Measurements from ENCODE around the gene ISCU.

DNA sequence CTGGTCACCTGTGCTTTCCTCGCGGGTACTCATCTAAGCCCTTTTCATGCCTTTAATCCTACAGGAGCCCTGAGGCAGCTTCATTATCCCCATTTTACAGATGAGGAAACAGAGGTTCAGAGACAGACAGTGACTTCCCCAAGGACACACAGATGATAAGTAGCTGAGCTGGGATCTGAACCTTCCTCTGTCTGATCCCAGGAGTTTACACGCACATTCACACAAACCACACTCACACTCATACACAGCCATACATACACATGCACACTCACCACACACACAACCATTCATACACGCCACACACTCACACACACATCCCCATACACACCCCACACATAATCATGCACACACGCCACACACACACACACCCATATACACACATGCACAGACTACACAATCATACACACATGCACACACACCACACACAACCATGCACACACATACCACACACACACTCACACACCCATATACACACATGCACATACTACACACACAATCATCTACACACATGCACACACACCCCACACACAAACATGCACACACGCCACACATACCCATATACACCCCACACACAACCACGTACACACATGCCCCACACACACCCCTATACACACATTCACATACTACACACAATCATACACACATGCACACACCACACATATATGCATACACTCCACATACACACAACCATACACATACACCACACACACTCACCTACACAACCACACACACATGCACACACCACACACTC is 32.7 kb downstream of the ISCU start:
- TF ChIP-seq RXRA (IDR thresholded peaks at IDR 0.05; ENCODE audit: borderline replicate concordance, low read depth) (no peak), TAF1 (IDR thresholded peaks at IDR 0.05; ENCODE audit: borderline replicate concordance, low read depth, low read length) (no peak), EZH2phosphoT487 (IDR thresholded peaks at IDR 0.05; ENCODE audit: borderline replicate concordance, low read depth) (no peak), EP300 (IDR thresholded peaks at IDR 0.05; ENCODE audit: borderline replicate concordance in 1 of 2, low read depth in 1 of 2, low read length in 1 of 2) (no peak), MXI1 (IDR thresholded peaks at IDR 0.05; ENCODE audit: low read depth, low read length) (no peak), GABPA (IDR thresholded peaks at IDR 0.05; ENCODE audit: low read depth) (no peak), RCOR1 (IDR thresholded peaks at IDR 0.05; ENCODE audit: low read length) (no peak), RFX5 (IDR thresholded peaks at IDR 0.05; ENCODE audit: low read length) (no peak), CHD2 (IDR thresholded peaks at IDR 0.05; ENCODE audit: low read length, partially characterized antibody) (no peak), TEAD4 (IDR thresholded peaks at IDR 0.05; ENCODE audit: borderline replicate concordance, insufficient read depth) (no peak)
- TF ChIP-seq, protein P1, sequence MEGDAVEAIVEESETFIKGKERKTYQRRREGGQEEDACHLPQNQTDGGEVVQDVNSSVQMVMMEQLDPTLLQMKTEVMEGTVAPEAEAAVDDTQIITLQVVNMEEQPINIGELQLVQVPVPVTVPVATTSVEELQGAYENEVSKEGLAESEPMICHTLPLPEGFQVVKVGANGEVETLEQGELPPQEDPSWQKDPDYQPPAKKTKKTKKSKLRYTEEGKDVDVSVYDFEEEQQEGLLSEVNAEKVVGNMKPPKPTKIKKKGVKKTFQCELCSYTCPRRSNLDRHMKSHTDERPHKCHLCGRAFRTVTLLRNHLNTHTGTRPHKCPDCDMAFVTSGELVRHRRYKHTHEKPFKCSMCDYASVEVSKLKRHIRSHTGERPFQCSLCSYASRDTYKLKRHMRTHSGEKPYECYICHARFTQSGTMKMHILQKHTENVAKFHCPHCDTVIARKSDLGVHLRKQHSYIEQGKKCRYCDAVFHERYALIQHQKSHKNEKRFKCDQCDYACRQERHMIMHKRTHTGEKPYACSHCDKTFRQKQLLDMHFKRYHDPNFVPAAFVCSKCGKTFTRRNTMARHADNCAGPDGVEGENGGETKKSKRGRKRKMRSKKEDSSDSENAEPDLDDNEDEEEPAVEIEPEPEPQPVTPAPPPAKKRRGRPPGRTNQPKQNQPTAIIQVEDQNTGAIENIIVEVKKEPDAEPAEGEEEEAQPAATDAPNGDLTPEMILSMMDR (IDR thresholded peaks at IDR 0.05): no peak
- TF ChIP-seq, protein P2, sequence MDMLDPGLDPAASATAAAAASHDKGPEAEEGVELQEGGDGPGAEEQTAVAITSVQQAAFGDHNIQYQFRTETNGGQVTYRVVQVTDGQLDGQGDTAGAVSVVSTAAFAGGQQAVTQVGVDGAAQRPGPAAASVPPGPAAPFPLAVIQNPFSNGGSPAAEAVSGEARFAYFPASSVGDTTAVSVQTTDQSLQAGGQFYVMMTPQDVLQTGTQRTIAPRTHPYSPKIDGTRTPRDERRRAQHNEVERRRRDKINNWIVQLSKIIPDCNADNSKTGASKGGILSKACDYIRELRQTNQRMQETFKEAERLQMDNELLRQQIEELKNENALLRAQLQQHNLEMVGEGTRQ (IDR thresholded peaks at IDR 0.05; ENCODE audit: borderline replicate concordance, low read depth, low read length): no peak
- TF ChIP-seq, protein P3, sequence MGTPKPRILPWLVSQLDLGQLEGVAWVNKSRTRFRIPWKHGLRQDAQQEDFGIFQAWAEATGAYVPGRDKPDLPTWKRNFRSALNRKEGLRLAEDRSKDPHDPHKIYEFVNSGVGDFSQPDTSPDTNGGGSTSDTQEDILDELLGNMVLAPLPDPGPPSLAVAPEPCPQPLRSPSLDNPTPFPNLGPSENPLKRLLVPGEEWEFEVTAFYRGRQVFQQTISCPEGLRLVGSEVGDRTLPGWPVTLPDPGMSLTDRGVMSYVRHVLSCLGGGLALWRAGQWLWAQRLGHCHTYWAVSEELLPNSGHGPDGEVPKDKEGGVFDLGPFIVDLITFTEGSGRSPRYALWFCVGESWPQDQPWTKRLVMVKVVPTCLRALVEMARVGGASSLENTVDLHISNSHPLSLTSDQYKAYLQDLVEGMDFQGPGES (IDR thresholded peaks at IDR 0.05; ENCODE audit: low read depth, low read length): no peak
- TF ChIP-seq, protein P4, sequence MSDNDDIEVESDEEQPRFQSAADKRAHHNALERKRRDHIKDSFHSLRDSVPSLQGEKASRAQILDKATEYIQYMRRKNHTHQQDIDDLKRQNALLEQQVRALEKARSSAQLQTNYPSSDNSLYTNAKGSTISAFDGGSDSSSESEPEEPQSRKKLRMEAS (IDR thresholded peaks at IDR 0.05; ENCODE audit: low read depth): no peak

Measured in SK-N-SH (cell line).